ENCODE data around the gene C11orf21.

C11orf21 gene

DNA sequence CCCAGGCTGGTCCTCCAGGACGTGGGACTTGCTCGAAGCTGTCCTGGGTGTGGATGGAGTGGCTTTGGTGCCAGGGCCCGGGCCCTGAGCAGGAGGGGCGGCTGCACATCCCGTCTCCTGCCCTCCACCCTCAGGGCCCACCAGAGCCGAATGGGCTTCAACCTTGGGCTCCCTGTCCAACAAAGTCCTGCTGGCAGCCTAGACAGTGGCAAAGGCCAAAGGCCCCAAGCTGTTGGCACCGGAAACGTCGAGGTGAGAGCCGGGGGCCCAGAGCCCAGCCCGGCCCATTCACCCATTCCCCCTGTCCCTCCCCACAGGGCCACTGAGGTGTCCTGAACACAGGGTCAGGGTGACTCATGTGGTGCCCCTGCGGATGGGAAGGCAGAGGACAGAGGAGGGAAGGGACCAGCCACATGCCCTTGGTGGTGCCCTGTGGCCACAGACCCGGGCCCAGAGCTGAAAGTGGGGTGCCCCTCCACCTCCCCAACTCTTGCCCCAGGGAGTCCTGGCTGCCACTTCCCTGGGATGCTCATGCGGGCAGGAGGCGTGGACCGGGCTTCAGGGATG is 9.2 kb upstream of the C11orf21 start:
- H3K27me3 ChIP-seq (ENCODE audit: control insufficient read depth, insufficient read depth, low read length) = no peaks in the 10 kb centered on the region
- no peak overlapping the region for H3K27ac ChIP-seq (ENCODE audit: low read depth, low read length)

GRCh38 chr11:2310073-2310785 is 8.5 kb upstream of the C11orf21 start:
- Histone ChIP-seq H3K9ac (ENCODE audit: low read length) (no peak overlapping the region), H3K4me1 (ENCODE audit: control insufficient read depth, insufficient read depth, low read length) (peaks cover 42% of the 10 kb centered on the region), H3K27me3 (ENCODE audit: control insufficient read depth, insufficient read depth, low read length) (no peaks in the 10 kb centered on the region), H3K4me3 (ENCODE audit: low read length) (no peak overlapping the region), H3K27ac (ENCODE audit: low read depth, low read length) (no peak overlapping the region), H3K36me3 (ENCODE audit: control insufficient read depth, insufficient read depth, low read length) (no peaks in the 10 kb centered on the region)

More for the DNA sequence above, 9.2 kb upstream of the C11orf21 start:
- Histone ChIP-seq H3K4me1 (ENCODE audit: control insufficient read depth, insufficient read depth, low read length) (peaks cover 35% of the 10 kb centered on the region), H3K4me3 (ENCODE audit: low read length) (no peak overlapping the region), H3K9ac (ENCODE audit: low read length) (no peak overlapping the region), H3K36me3 (ENCODE audit: control insufficient read depth, insufficient read depth, low read length) (no peaks in the 10 kb centered on the region)

DNA sequence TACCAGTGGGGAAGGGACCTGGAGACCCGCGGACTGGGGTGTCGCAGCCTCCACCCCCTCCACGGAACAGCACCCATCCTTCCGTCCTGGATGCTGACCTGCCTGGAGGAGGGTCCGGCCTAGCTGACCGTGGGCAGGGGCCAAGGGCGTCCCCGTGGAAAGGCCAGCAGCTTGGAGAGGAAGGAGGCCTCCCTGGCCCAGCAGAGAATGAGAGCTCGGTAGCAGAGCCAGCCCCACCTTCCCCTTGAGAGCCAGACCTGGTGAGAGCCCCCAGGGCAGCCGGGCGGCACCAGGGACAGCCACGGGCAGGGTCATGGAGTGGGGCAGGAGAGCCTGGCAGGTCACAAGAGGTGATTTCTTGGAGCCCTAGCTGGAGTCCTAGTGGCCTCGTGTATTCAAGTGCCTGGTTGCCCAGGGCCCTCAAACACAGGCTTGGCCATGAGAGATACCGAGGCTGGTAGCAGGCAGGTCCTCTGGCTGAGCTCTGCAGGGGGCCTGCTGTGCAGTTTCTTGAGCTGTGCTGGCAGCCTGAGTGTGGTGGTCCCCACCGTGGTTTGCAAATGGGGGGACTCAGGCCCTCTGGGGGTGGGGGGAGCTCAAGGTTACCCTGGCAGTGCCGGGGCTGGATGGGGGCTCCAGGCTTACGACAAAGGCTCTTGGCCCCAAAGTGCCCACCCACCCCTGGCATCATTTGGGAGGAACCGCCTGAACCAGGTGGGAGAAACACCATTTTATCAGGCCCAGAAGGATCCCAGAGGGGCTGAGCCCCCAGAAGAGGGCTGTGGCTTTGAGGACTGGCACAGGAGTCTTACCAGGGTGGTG is 7.7 kb upstream of the C11orf21 start:
- H3K4me1 ChIP-seq (ENCODE audit: control insufficient read depth, insufficient read depth, low read length) = peaks cover 43% of the 10 kb centered on the region
- H3K9ac ChIP-seq (ENCODE audit: low read length) = no peak overlapping the region
- H3K27me3 ChIP-seq (ENCODE audit: control insufficient read depth, insufficient read depth, low read length) = no peaks in the 10 kb centered on the region
- no peak overlapping the region for H3K4me3 ChIP-seq (ENCODE audit: low read length)
- no peak overlapping the region for H3K27ac ChIP-seq (ENCODE audit: low read depth, low read length)
- no peaks in the 10 kb centered on the region for H3K36me3 ChIP-seq (ENCODE audit: control insufficient read depth, insufficient read depth, low read length)

- Histone ChIP-seq H3K4me3 (ENCODE audit: low read length) (no peak overlapping the region), H3K9ac (ENCODE audit: low read length) (no peak overlapping the region), H3K27me3 (ENCODE audit: control insufficient read depth, insufficient read depth, low read length) (no peaks in the 10 kb centered on the region), H3K4me1 (ENCODE audit: control insufficient read depth, insufficient read depth, low read length) (peaks cover 35% of the 10 kb centered on the region), H3K27ac (ENCODE audit: low read depth, low read length) (no peak overlapping the region), H3K36me3 (ENCODE audit: control insufficient read depth, insufficient read depth, low read length) (no peaks in the 10 kb centered on the region)
Measured at GRCh38 chr11:2308713-2309112, 7.0 kb upstream of the C11orf21 start.

GRCh38 chr11:2307501-2308331 is 6.0 kb upstream of the C11orf21 start:
- Histone ChIP-seq H3K27me3 (ENCODE audit: control insufficient read depth, insufficient read depth, low read length) (no peaks in the 10 kb centered on the region), H3K27ac (ENCODE audit: low read depth, low read length) (peak overlapping the region; percentile 71), H3K4me1 (ENCODE audit: control insufficient read depth, insufficient read depth, low read length) (peaks cover 40% of the 10 kb centered on the region), H3K9ac (ENCODE audit: low read length) (no peak overlapping the region), H3K36me3 (ENCODE audit: control insufficient read depth, insufficient read depth, low read length) (no peaks in the 10 kb centered on the region), H3K4me3 (ENCODE audit: low read length) (no peak overlapping the region)

DNA sequence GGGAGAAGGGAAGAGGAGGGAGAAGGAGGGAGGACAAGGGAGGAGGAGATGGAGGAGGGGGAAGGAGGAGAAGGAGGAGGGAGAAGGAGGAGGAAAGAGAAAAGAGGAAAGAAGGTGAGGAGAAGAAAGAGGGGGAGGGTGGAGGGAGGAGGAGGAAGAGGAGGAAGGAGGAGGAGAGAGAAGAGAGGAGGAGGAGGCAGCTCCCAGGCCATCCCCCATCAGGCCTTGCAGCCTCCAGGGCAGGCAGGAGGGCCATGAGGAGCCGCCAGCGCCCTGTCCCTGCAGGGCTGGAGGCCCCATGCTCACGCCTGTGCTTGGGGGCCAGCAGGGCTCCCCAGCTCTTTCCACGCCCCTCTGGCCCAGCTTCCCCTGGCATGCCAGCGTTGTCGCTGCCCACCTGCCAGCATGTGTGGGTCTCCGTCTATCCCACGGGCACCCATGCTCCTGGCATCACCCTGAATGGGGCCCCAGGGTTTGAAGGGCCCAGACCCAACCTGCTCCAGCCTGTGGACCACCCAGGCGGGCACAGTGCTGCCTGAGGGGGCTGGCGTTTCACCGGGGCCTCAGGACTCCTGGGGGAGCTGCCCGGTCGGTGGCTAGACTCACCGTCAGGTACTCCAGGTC is 5.3 kb upstream of the C11orf21 start:
- Histone ChIP-seq H3K27ac (ENCODE audit: low read depth, low read length) (peak overlapping the region; percentile 71), H3K4me1 (ENCODE audit: control insufficient read depth, insufficient read depth, low read length) (peaks cover 33% of the 10 kb centered on the region), H3K4me3 (ENCODE audit: low read length) (no peak overlapping the region), H3K9ac (ENCODE audit: low read length) (no peak overlapping the region), H3K36me3 (ENCODE audit: control insufficient read depth, insufficient read depth, low read length) (no peaks in the 10 kb centered on the region), H3K27me3 (ENCODE audit: control insufficient read depth, insufficient read depth, low read length) (no peaks in the 10 kb centered on the region)

DNA sequence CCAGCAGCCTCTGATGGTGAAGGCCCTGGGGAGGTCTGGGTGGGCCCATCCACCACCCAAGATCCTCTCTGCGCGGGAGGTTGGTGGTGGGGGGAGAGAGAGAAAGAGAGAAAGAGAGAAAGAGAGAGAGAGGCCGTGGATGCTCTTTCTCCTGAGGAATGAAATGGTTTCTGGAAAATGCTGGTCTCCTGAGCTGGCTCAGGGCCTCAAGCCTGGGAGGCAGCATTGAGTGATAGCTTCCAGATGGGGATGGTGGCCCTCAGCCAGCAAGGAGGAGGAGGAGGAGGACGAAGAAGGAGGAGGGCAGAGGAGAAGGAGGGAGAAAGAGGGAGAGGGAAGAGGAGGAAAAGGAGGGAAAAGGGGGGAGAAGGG is 4.7 kb upstream of the C11orf21 start:
- H3K9ac ChIP-seq (ENCODE audit: low read length) = no peak overlapping the region

DNA sequence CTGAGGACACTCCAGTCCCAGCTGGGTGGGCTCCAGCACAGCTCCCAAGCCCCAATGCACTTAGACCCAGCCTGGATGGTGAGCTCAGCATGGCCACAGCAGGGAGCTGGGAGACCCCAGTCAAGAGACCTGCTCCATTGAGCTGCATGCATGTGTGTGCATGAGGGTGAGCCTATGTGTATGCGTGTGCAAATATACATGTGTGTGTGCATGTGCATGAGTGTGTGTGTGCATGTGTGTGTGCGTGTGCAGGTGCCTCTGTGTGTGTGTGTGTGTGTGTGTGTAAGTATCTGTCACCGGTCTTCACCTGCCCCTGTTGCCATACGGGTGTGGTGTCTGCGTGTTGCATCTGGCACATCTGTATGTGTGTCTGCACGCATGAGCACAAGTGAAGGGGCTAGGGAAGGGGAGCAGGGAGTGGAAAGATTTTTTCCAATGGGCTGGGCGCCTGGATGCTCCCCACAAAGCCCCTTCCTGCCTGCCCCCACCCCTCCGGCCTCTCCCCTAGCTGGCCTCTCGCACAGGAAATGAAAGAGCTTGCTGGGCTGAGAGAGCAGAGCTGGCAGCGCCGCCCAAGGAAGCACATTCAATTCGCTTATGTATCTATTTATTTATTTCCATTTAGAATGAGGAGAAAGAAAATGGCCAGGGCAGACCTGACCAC is 4.2 kb upstream of the C11orf21 start:
- no peaks in the 10 kb centered on the region for H3K27me3 ChIP-seq (ENCODE audit: control insufficient read depth, insufficient read depth, low read length)
- peak overlapping the region; percentile 18 for H3K4me3 ChIP-seq (ENCODE audit: low read length)
- H3K27ac ChIP-seq (ENCODE audit: low read depth, low read length) = peak overlapping the region; percentile 71
- H3K4me1 ChIP-seq (ENCODE audit: control insufficient read depth, insufficient read depth, low read length) = peaks cover 32% of the 10 kb centered on the region
- no peak overlapping the region for H3K9ac ChIP-seq (ENCODE audit: low read length)
- no peaks in the 10 kb centered on the region for H3K36me3 ChIP-seq (ENCODE audit: control insufficient read depth, insufficient read depth, low read length)

More for the DNA sequence above, 4.7 kb upstream of the C11orf21 start:
- peak overlapping the region; percentile 71 for H3K27ac ChIP-seq (ENCODE audit: low read depth, low read length)
- no peaks in the 10 kb centered on the region for H3K27me3 ChIP-seq (ENCODE audit: control insufficient read depth, insufficient read depth, low read length)
- peaks cover 32% of the 10 kb centered on the region for H3K4me1 ChIP-seq (ENCODE audit: control insufficient read depth, insufficient read depth, low read length)
- no peaks in the 10 kb centered on the region for H3K36me3 ChIP-seq (ENCODE audit: control insufficient read depth, insufficient read depth, low read length)
- H3K4me3 ChIP-seq (ENCODE audit: low read length) = no peak overlapping the region

- H3K9ac ChIP-seq (ENCODE audit: low read length) = no peak overlapping the region
- no peaks in the 10 kb centered on the region for H3K27me3 ChIP-seq (ENCODE audit: control insufficient read depth, insufficient read depth, low read length)
- H3K4me3 ChIP-seq (ENCODE audit: low read length) = peak overlapping the region; percentile 18
- peak overlapping the region; percentile 71 for H3K27ac ChIP-seq (ENCODE audit: low read depth, low read length)
- H3K4me1 ChIP-seq (ENCODE audit: control insufficient read depth, insufficient read depth, low read length) = peaks cover 32% of the 10 kb centered on the region
- no peaks in the 10 kb centered on the region for H3K36me3 ChIP-seq (ENCODE audit: control insufficient read depth, insufficient read depth, low read length)
Measured at GRCh38 chr11:2305140-2305778, 3.5 kb upstream of the C11orf21 start.

- H3K27ac ChIP-seq (ENCODE audit: low read depth, low read length) = peak overlapping the region; percentile 71
Measured at GRCh38 chr11:2304506-2305139, 2.9 kb upstream of the C11orf21 start.

More at GRCh38 chr11:2304506-2305139, 2.9 kb upstream of the C11orf21 start:
- Histone ChIP-seq H3K27me3 (ENCODE audit: control insufficient read depth, insufficient read depth, low read length) (no peaks in the 10 kb centered on the region), H3K4me3 (ENCODE audit: low read length) (no peak overlapping the region), H3K9ac (ENCODE audit: low read length) (no peak overlapping the region), H3K36me3 (ENCODE audit: control insufficient read depth, insufficient read depth, low read length) (no peaks in the 10 kb centered on the region), H3K4me1 (ENCODE audit: control insufficient read depth, insufficient read depth, low read length) (peaks cover 32% of the 10 kb centered on the region)

Measured in rectal smooth muscle tissue (tissue), 1 donor.